Measurements from ENCODE around the gene OR51I1.

Gene OR51I1

DNA sequence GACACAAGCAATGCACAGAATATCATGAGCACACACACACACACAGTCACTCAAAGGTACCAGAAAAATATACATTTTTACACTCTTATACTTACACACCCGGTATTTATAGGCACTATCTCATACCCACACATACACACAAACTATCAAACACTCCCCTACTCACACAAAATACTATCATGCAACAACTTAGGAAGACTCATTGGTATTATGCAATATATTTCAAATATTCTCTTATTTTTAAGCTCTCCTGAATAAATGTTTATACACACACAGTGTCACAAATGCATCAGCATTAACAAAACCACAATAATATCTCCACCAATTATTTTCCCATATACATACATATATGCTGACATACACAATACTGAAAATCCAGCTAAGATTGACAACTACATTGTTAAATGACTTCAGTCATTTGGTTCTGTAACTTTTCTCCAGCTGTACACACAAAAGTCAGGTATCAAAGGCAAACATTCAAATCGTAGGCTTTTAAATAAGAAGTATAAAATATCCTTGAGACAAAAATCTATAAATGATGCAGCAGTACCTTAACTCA lies 2.6 kb upstream of the OR51I1 start:
- H3K23ac ChIP-seq (ENCODE audit: low read length) = no peak overlapping the region
- no peaks in the 10 kb centered on the region for H3K9me3 ChIP-seq (ENCODE audit: insufficient read depth, low read depth, low read length)
- no peak overlapping the region for H4K12ac ChIP-seq (ENCODE audit: low read depth, low read length)
- no peaks in the 10 kb centered on the region for H3K4me1 ChIP-seq (ENCODE audit: control insufficient read depth in 1 of 2, insufficient read depth in 2 of 2, low read length in 2 of 2)
- H4K8ac ChIP-seq (ENCODE audit: low read depth, low read length) = no peak overlapping the region
- DNase-seq = no peak
- no peak overlapping the region for H2AK5ac ChIP-seq (ENCODE audit: low read length)
- H3K4ac ChIP-seq (ENCODE audit: low read depth, low read length) = no peak overlapping the region
- H3K4me2 ChIP-seq (ENCODE audit: low read length) = no peak overlapping the region
- no peak overlapping the region for H2AFZ ChIP-seq (ENCODE audit: insufficient read depth, low read length, poor library complexity)
- no peak overlapping the region for H3K4me3 ChIP-seq (ENCODE audit: low read depth, low read length)
- H3K79me2 ChIP-seq (ENCODE audit: control insufficient read depth, insufficient read depth, low read length, poor library complexity) = no peaks in the 10 kb centered on the region
- H3K27ac ChIP-seq (ENCODE audit: low read depth, low read length) = no peak overlapping the region
- no peaks in the 10 kb centered on the region for H3K36me3 ChIP-seq (ENCODE audit: control insufficient read depth in 1 of 2, insufficient read depth in 2 of 2, low read length in 2 of 2)
- WGBS (ENCODE audit: extremely low coverage, insufficient coverage, insufficient read length) = 100% methylated on average over 1 of the region's 2 CpGs
- H3K9ac ChIP-seq (ENCODE audit: low read length) = no peak overlapping the region
- H3K27me3 ChIP-seq (ENCODE audit: insufficient read depth, low read length) = no peaks in the 10 kb centered on the region
- H3K79me1 ChIP-seq (ENCODE audit: low read length) = no peaks in the 10 kb centered on the region
- no peak overlapping the region for H2BK12ac ChIP-seq (ENCODE audit: low read length)
- no peak overlapping the region for H3K18ac ChIP-seq (ENCODE audit: low read length)
- no peak overlapping the region for H4K91ac ChIP-seq (ENCODE audit: low read depth, low read length)
- H2BK5ac ChIP-seq (ENCODE audit: low read depth, low read length, poor library complexity) = no peak overlapping the region
- no peak overlapping the region for H2BK120ac ChIP-seq (ENCODE audit: insufficient read depth, low read length, poor library complexity)
- H3K14ac ChIP-seq (ENCODE audit: low read length) = no peak overlapping the region

DNA sequence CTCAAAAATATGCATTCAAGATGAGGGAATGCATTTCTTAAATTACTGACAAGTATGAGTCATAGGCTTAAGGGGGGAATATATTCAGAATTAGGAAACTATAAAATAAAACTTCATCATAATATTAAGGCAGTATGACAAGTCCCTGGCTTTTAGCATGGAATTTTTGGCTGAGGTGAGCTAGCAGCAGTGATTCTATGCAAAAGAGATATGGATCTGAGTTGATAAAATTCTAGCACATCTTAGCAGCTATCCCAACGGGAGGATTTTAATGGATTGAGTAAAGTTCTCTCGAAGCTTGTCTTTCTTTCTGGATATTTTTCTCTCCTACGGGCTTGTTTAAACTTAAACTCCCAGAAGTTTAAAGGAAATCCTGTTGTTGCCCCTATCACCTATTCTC lies 18.2 kb downstream of the OR51I1 start:
- Histone ChIP-seq H2AK5ac (ENCODE audit: low read length) (no peak overlapping the region), H3K4me3 (ENCODE audit: low read depth, low read length) (no peak overlapping the region), H2BK5ac (ENCODE audit: low read depth, low read length, poor library complexity) (no peak overlapping the region), H3K27ac (ENCODE audit: low read depth, low read length) (no peak overlapping the region), H3K14ac (ENCODE audit: low read length) (no peak overlapping the region), H3K79me1 (ENCODE audit: low read length) (no peaks in the 10 kb centered on the region), H4K91ac (ENCODE audit: low read depth, low read length) (no peak overlapping the region), H3K4me2 (ENCODE audit: low read length) (no peak overlapping the region), H3K36me3 (ENCODE audit: control insufficient read depth in 1 of 2, insufficient read depth in 2 of 2, low read length in 2 of 2) (no peaks in the 10 kb centered on the region), H3K9me3 (ENCODE audit: insufficient read depth, low read depth, low read length) (no peaks in the 10 kb centered on the region), H2BK120ac (ENCODE audit: insufficient read depth, low read length, poor library complexity) (no peak overlapping the region), H4K12ac (ENCODE audit: low read depth, low read length) (no peak overlapping the region), H3K27me3 (ENCODE audit: insufficient read depth, low read length) (no peaks in the 10 kb centered on the region), H2AFZ (ENCODE audit: insufficient read depth, low read length, poor library complexity) (no peak overlapping the region), H3K18ac (ENCODE audit: low read length) (no peak overlapping the region), H2BK12ac (ENCODE audit: low read length) (no peak overlapping the region), H4K8ac (ENCODE audit: low read depth, low read length) (no peak overlapping the region), H3K4me1 (ENCODE audit: control insufficient read depth in 1 of 2, insufficient read depth in 2 of 2, low read length in 2 of 2) (no peaks in the 10 kb centered on the region), H3K9ac (ENCODE audit: low read length) (no peak overlapping the region), H3K79me2 (ENCODE audit: control insufficient read depth, insufficient read depth, low read length, poor library complexity) (no peaks in the 10 kb centered on the region), H3K4ac (ENCODE audit: low read depth, low read length) (no peak overlapping the region), H3K23ac (ENCODE audit: low read length) (no peak overlapping the region)
- DNase-seq = no peak
- no CpG with 5 or more reads among the region's 3 CpGs for WGBS (ENCODE audit: extremely low coverage, insufficient coverage, insufficient read length)

DNA sequence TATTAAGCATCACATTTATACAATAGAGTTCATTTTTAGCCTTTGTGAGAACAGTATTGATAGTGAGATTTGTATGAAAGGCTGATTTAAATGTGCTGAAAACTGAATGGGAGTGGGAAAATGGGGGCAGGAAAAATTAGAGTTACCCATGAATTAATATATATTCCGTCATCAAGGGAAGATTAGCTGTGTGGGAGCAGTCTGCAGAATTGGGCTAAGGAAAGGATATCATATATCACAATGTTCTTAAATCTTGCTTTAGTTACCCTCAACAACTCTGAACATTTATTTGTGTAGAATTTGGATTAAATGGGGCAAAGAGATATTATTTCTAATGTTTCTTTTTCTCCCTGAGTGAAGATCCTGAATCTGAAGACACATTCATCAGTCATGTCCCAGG lies 19.5 kb downstream of the OR51I1 start, which contains the start of gene OR51Q1:
Gene OR51Q1 (plus strand): TSS at position 301 of the 400 bp plus-strand sequence. CDS start 90 bp downstream, at position 391.
- Histone ChIP-seq H3K79me1 (ENCODE audit: low read length) (no peaks in the 10 kb centered on the region), H3K36me3 (ENCODE audit: control insufficient read depth in 1 of 2, insufficient read depth in 2 of 2, low read length in 2 of 2) (no peaks in the 10 kb centered on the region), H4K12ac (ENCODE audit: low read depth, low read length) (no peak within 1 kb of the TSS), H3K9me3 (ENCODE audit: insufficient read depth, low read depth, low read length) (no peaks in the 10 kb centered on the region), H2BK5ac (ENCODE audit: low read depth, low read length, poor library complexity) (no peak within 1 kb of the TSS), H3K23ac (ENCODE audit: low read length) (no peak within 1 kb of the TSS), H3K27ac (ENCODE audit: low read depth, low read length) (no peak within 1 kb of the TSS), H3K4me2 (ENCODE audit: low read length) (no peak within 1 kb of the TSS), H3K27me3 (ENCODE audit: insufficient read depth, low read length) (no peaks in the 10 kb centered on the region), H3K79me2 (ENCODE audit: control insufficient read depth, insufficient read depth, low read length, poor library complexity) (no peaks in the 10 kb centered on the region), H2BK12ac (ENCODE audit: low read length) (no peak within 1 kb of the TSS), H3K4me3 (ENCODE audit: low read depth, low read length) (no peak within 1 kb of the TSS), H3K14ac (ENCODE audit: low read length) (no peak within 1 kb of the TSS), H4K91ac (ENCODE audit: low read depth, low read length) (no peak within 1 kb of the TSS), H3K4me1 (ENCODE audit: control insufficient read depth in 1 of 2, insufficient read depth in 2 of 2, low read length in 2 of 2) (no peaks in the 10 kb centered on the region), H2AFZ (ENCODE audit: insufficient read depth, low read length, poor library complexity) (no peak within 1 kb of the TSS), H2BK120ac (ENCODE audit: insufficient read depth, low read length, poor library complexity) (no peak within 1 kb of the TSS), H2AK5ac (ENCODE audit: low read length) (no peak within 1 kb of the TSS), H4K8ac (ENCODE audit: low read depth, low read length) (no peak within 1 kb of the TSS), H3K4ac (ENCODE audit: low read depth, low read length) (no peak within 1 kb of the TSS), H3K9ac (ENCODE audit: low read length) (no peak within 1 kb of the TSS), H3K18ac (ENCODE audit: low read length) (no peak within 1 kb of the TSS)
- no peak for DNase-seq
- no CpG with 5 or more reads among the region's 1 CpG for WGBS (ENCODE audit: extremely low coverage, insufficient coverage, insufficient read length)

GRCh38 chr11:5420993-5421392 lies 20.3 kb downstream of the OR51I1 start:
- no peaks in the 10 kb centered on the region for H3K79me1 ChIP-seq (ENCODE audit: low read length)
- no peak overlapping the region for H4K91ac ChIP-seq (ENCODE audit: low read depth, low read length)
- H3K18ac ChIP-seq (ENCODE audit: low read length) = no peak overlapping the region
- WGBS (ENCODE audit: extremely low coverage, insufficient coverage, insufficient read length) = no CpG with 5 or more reads among the region's 5 CpGs
- H2AFZ ChIP-seq (ENCODE audit: insufficient read depth, low read length, poor library complexity) = no peak overlapping the region
- H2AK5ac ChIP-seq (ENCODE audit: low read length) = no peak overlapping the region
- no peak overlapping the region for H3K4ac ChIP-seq (ENCODE audit: low read depth, low read length)
- no peaks in the 10 kb centered on the region for H3K9me3 ChIP-seq (ENCODE audit: insufficient read depth, low read depth, low read length)
- H3K27ac ChIP-seq (ENCODE audit: low read depth, low read length) = no peak overlapping the region
- DNase-seq = no peak
- no peak overlapping the region for H3K4me2 ChIP-seq (ENCODE audit: low read length)
- H3K9ac ChIP-seq (ENCODE audit: low read length) = no peak overlapping the region
- no peaks in the 10 kb centered on the region for H3K79me2 ChIP-seq (ENCODE audit: control insufficient read depth, insufficient read depth, low read length, poor library complexity)
- no peaks in the 10 kb centered on the region for H3K36me3 ChIP-seq (ENCODE audit: control insufficient read depth in 1 of 2, insufficient read depth in 2 of 2, low read length in 2 of 2)
- no peak overlapping the region for H4K12ac ChIP-seq (ENCODE audit: low read depth, low read length)
- H3K14ac ChIP-seq (ENCODE audit: low read length) = no peak overlapping the region
- no peak overlapping the region for H3K23ac ChIP-seq (ENCODE audit: low read length)
- no peak overlapping the region for H2BK120ac ChIP-seq (ENCODE audit: insufficient read depth, low read length, poor library complexity)
- no peaks in the 10 kb centered on the region for H3K27me3 ChIP-seq (ENCODE audit: insufficient read depth, low read length)
- H4K8ac ChIP-seq (ENCODE audit: low read depth, low read length) = no peak overlapping the region
- no peak overlapping the region for H3K4me3 ChIP-seq (ENCODE audit: low read depth, low read length)
- H2BK12ac ChIP-seq (ENCODE audit: low read length) = no peak overlapping the region
- H3K4me1 ChIP-seq (ENCODE audit: control insufficient read depth in 1 of 2, insufficient read depth in 2 of 2, low read length in 2 of 2) = no peaks in the 10 kb centered on the region
- no peak overlapping the region for H2BK5ac ChIP-seq (ENCODE audit: low read depth, low read length, poor library complexity)

Data from trophoblast cell (in vitro differentiated cells and primary cell).